NCI-H1105 treated with DMSO at 0.1 percent for 48 hours (cell line): ENCODE data around the gene LORICRIN.

Experiments used
- DNase-seq: peaks from one replicate; lab custom pipeline; 2025; lab: John Stamatoyannopoulos, UW

The LORICRIN gene

DNA sequence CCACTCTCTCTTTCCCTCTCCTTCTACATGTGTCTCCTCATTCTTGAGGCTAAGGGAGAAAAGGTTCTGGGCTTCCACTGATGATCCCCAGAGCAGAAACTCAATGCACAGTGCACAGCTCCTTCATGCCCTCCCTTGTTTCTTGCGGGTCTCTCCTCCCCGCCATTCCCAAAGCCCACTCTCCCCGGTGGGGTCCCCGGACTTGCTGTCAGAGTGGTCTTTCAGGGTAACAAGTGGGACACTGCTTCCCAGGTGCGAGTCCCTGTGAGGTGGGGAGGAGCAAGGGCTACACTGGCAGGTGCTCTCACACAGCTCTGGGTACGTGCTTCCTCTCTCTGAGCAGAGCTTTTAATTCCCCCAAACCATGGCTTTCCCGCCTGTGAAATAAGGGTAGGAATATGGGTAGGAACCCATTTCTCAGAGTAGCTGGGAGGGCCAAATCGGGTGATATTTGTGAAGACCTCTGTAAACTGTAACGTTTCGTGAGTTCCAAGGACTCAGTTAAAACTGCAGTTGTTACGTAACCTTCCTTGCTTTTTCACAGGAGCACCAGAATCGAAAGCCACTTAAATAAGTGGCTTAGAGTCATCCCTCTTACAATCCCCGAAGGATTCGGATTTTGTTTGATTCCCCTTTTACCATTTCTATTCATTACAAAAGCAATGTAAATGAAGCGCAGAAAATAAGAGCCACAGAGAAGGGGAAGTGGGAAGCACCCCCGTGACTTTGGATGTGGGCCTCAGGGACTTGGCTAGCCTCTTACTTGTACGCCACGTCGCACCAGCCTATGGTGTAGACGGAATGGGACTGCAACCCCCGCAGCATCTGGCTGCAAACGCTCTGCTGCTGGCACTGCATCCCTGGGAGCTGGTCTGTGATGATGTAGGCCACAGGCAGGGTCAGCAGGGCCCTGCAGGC, 47.1 kb downstream of the LORICRIN start:
- no peak for DNase-seq

DNA sequence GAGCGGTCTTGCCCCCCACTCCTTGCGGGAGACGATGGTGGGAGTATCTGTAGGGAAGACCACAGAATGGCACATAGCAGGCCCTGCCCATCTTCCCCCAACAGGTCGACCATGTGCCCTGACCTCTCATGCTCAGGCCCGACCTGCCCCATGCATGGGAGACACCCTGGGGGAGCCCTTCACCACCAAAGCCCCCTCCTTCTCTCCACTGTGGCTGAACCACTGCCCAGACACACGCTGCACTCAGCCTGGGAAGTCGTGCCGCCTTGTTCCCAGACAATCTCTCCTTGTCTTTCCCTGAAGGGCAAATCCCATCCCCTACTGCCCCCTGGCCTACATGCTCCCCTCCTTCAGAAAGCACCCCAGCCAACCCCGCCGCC, 47.7 kb downstream of the LORICRIN start:
- no peak for DNase-seq

DNA sequence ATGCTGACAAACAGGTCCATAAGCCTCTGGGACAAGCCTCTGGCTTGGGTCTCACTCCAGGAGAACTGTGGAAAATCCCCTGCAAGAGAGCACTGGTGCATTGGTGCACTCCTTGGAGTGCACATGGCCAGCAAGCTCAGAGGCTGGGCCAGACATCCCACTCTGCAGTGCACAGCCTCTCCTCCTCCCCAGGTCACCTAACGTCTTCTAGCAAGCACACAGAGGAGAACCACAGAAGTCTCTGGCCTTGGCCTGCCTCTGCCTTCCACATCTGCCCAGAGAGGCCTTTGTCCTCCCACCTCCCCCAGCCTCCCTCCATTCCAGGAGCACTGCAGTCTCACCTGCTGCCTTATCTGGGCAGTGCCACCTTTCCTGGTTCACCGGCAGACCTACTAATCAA, 49.1 kb downstream of the LORICRIN start:
- no peak for DNase-seq

DNA sequence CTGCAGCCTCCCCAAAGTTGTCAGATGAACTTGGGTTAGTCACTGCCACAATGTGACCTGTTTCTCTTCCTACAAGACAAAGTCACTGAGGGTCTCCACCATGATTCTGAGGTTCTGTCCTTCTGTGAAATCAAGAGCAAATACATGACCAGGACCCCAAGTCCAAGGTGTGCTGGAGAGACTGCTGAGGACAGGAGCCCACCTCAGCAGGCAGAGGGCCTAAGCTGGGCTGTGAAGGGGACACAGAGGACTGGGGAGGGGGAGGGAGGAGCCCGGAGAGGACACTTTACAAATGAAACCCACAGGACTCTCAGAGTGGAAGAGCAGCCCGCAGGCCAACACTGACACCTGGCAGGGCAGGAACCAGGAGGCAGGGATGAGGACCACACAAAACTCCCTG, 50.0 kb downstream of the LORICRIN start:
- DNase-seq, result no peak

DNA sequence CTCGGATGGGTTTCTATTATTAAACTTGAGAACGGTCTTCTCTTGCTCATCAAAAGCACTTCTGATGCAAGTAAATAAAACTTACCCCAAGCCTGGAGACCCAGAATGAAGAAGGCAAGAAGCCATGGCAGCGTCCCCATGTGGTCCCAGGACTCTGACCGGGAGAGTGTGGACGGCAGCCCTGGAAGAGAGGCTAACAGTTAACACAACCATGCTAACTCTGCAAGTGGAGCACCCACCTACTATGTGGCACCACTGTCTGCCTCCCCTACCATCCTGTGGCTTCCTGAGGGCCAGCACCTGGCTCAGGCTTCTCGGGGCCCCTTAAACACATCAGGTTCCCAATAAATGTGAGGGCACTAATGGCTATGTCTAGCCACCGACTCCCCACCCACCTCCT, 51.0 kb downstream of the LORICRIN start:
- no peak for DNase-seq
